Measurements from ENCODE around the gene CDH4. TPM values are rescaled to one million over a fixed set of nuclear protein-coding genes. Genes with fewer than 3 reads are reported as not detected.

The CDH4 gene
- total and polyA plus RNA-seq, 2 of the 4 experiments (the other 2 are of a cell fraction) = 1.6 to 3.5 TPM

- intact Hi-C loops (cut with micrococcal nuclease) = no loop called here
- Histone ChIP-seq H3K36me3 (ENCODE audit: control insufficient read depth, insufficient read depth, low read length) (no peaks in the 10 kb centered on the region), H3K79me1 (ENCODE audit: low read depth in 1 of 2, low read length in 2 of 2) (no peaks in the 10 kb centered on the region), H3K23ac (ENCODE audit: low read depth, low read length) (no peak overlapping the region), H3K14ac (replicated peaks; ENCODE audit: low read depth, low read length) (no peak overlapping the region), H4K91ac (ENCODE audit: insufficient read depth, low read depth, low read length) (no peak overlapping the region), H4K8ac (ENCODE audit: low read depth in 2 of 2, low read length in 2 of 2) (no peak overlapping the region), H2BK5ac (ENCODE audit: low read depth, low read length, poor library complexity, severe bottlenecking) (no peak overlapping the region), H3K9me1 (ENCODE audit: insufficient read depth, low read length) (no peaks in the 10 kb centered on the region), H3K27me3 (ENCODE audit: control insufficient read depth, insufficient read depth, low read length) (no peaks in the 10 kb centered on the region), H3K4me2 (ENCODE audit: low read depth, low read length) (no peak overlapping the region), H4K5ac (ENCODE audit: low read depth, low read length) (no peak overlapping the region), H3K4me1 (ENCODE audit: control insufficient read depth, insufficient read depth, low read length) (no peaks in the 10 kb centered on the region), H3K9me3 (ENCODE audit: control insufficient read depth, insufficient read depth, low read length) (peaks cover 35% of the 10 kb centered on the region), H3K18ac (ENCODE audit: low read depth, low read length) (no peak overlapping the region), H2BK15ac (ENCODE audit: low read depth, low read length) (no peak overlapping the region), H3K4me3 (ENCODE audit: insufficient read depth, low read depth, low read length) (no peak overlapping the region), H2AK5ac (ENCODE audit: low read depth, low read length) (no peak overlapping the region), H3K27ac (ENCODE audit: insufficient read depth, low read length) (no peak overlapping the region), H3K4ac (ENCODE audit: low read depth, low read length) (no peak overlapping the region), H2AK9ac (replicated peaks; ENCODE audit: low read depth, low read length, poor library complexity) (no peak overlapping the region), H3K9ac (ENCODE audit: low read depth, low read length) (no peak overlapping the region), H2AFZ (replicated peaks; ENCODE audit: low read length, poor library complexity) (no peak overlapping the region), H2BK120ac (ENCODE audit: low read depth, low read length) (no peak overlapping the region), H2BK20ac (ENCODE audit: low read depth, low read length) (no peak overlapping the region), H3K56ac (ENCODE audit: extremely low read depth, insufficient read depth, low read length) (no peak overlapping the region), H4K20me1 (ENCODE audit: insufficient read depth, low read length) (no peaks in the 10 kb centered on the region)
- ChIA-PET CTCF (no interaction called here), POLR2A (ENCODE audit: unreplicated experiment) (no interaction called here)
- TF ChIP-seq CTCF (conservative IDR thresholded peaks at IDR 0.05; ENCODE audit: low read depth, low read length) (no peak), NFE2L2 (IDR thresholded peaks at IDR 0.05; ENCODE audit: low read depth, low read length) (no peak), FOS (IDR thresholded peaks at IDR 0.05; ENCODE audit: low read depth, low read length) (no peak), RCOR1 (IDR thresholded peaks at IDR 0.05; ENCODE audit: insufficient replicate concordance, low read length) (no peak), USF2 (IDR thresholded peaks at IDR 0.05; ENCODE audit: low read depth, low read length) (no peak), BHLHE40 (IDR thresholded peaks at IDR 0.05; ENCODE audit: low read depth, low read length) (no peak), MAFK (IDR thresholded peaks at IDR 0.05; ENCODE audit: low read depth, low read length) (no peak), POLR2A (IDR thresholded peaks at IDR 0.05; ENCODE audit: low read depth, low read length) (no peak), ELK1 (IDR thresholded peaks at IDR 0.05; ENCODE audit: borderline replicate concordance, low read depth, low read length) (no peak), MAZ (IDR thresholded peaks at IDR 0.05; ENCODE audit: borderline replicate concordance, low read depth, low read length) (no peak), CEBPB (IDR thresholded peaks at IDR 0.05; ENCODE audit: low read depth, low read length) (no peak), RFX5 (IDR thresholded peaks at IDR 0.05; ENCODE audit: low read depth, low read length) (no peak), RAD21 (IDR thresholded peaks at IDR 0.05; ENCODE audit: low read length) (no peak), MXI1 (IDR thresholded peaks at IDR 0.05; ENCODE audit: borderline replicate concordance, low read depth, low read length) (no peak), SMC3 (IDR thresholded peaks at IDR 0.05; ENCODE audit: low read depth, low read length) (no peak), CHD1 (IDR thresholded peaks at IDR 0.05; ENCODE audit: low read depth, low read length) (no peak)
- no TSS peak for BruUV-seq (replicated peaks)
- 94% methylated on average over 10 of the region's 14 CpGs; no CpG with 5 or more reads in 1 of the 2 experiments for WGBS, 2 experiments (ENCODE audit: extremely low coverage in 2 of 2, insufficient read length in 1 of 2)
- DNase-seq = no peak
- in situ Hi-C loops (cut with MboI; ENCODE audit: low sequenced_read_pairs) = no loop called here
- ATAC-seq (ENCODE audit: low read depth) = no peak
- dilution Hi-C loops (cut with HindIII; ENCODE audit: low sequenced_read_pairs, unreplicated experiment) = no loop called here
Measured at GRCh38 chr20:61601853-61602252, 349.8 kb downstream of the CDH4 start.

All from IMR-90 (cell line).